HG03175 (cell line): ENCODE measurements around the gene LRFN2.

Experiments used
- ATAC-seq: cut with Tn5 transposase; IDR thresholded peaks from one replicate; pipeline ENCODE4 v1.9.1; 2021; ENCODE audit warnings: mild to moderate bottlenecking, moderate library complexity; ENCODE audit not compliant: unreplicated experiment

Gene LRFN2

DNA sequence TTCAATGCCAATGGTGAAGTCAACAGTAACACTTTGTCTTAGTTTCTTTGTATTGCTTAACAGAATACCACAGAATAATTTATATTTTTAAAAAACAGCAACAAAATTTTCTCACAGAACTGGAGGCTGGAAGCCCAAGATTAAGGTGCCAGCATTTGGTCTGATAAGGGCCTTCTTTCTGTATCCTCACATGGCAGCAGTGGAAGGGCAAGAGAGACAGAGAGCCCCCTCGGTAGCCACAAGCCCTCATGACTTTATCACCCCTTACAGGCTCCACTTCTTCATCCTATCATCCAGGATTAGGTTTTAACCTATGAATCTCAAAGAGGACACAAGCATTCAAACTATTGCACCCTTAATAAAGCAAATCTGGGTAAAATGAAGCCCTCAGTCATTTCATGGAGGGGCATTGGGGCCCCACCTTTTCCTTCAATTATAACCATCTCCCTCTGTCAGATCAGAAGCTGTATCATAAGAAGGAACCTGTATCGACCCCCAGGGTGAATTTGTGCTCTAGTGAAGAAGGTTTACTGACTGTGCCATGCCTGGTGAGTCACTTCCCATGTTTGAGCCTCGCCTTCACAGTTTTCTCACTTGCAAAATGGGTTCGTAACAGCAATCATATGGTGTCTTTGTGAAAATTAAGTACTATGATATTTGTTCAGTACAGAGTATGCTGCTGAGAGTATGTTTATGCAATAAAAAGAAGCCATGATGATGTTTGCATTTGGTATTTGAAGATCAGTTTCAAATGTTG, 178.2 kb downstream of the LRFN2 start:
- no peak for ATAC-seq

DNA sequence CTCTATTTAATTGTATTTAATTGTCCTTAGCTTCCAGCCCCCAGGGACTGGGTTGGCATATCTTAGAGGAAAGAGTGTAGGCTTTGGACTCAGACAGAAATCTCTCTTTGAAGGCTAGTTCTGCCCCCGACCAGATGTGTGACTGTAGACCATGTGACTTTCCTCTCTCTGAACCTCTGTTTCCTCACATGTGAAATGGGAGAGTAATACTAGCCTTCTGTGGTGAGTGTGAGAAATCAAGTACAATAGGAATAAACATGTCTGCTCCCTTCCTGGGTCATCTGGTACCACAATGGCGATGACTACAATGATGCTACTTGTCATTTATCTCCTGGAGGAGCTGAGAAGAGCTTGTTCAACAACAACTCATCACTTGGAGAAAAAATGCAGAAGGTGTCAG, 179.9 kb downstream of the LRFN2 start:
- no peak for ATAC-seq

DNA sequence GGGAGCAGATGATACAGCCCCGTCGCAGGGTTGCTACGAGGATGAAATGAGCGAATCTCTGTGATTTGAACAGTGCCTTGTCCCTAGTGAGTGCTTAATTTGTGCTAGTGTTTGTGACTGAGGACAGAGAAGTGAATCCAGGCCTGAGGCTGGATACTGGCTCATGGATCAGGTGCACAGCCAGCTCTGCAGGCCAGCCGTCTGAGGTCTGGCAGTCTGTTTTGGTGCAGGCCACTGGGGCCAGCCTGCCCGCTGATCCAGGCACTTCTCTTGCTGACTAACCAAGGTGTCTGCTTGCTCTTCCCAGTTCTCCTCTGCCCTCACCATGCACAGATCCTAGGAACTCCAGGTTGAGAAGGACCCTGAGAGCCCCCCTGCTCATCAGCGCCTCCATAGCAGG, 181.0 kb downstream of the LRFN2 start:
- ATAC-seq = no peak

DNA sequence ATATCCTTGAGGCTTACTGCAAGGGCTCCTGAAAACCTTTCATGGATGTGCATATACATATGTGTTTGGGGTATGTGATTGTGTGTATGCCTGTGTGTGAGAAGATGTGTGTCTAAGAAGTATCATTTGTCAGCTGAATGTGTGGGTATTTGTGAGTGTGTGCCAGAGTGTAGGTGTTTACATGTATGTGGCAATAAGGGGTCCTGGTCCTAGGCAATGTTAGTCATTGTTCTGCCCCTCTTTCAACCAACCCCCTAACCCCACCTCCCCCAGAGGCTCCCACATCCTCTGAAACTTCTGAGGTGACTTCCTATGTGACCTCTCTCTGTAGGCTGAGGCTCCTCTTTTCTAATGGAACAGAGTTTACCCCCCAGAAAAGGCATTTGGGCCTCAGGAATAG, 186.4 kb downstream of the LRFN2 start:
- ATAC-seq = no peak

DNA sequence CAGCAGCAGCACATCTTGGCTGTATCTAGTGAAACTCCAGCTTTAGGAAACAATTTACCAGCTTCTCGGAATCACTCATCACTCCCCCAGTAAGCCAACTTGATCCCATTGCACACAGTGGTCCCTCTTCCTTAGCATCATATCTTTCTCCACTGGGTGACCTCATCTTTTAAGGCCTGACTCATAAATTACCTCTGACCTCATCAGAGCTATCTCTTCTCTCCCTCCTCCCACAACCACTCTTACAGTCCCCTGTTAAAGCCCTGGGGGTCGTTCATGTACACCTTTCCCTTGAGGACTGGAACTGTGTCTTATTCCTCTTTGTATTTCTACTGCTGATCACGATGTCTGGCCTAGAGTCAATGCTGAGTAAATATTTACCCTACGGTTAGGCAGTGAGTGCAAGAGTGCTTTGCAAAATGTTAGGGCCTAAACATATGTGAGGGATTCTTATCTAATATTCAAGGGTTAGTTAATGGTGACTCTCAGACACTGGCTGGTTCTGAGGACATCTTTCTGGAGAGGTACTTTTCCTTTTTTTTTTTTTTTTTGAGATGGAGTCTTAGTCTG, 187.2 kb downstream of the LRFN2 start:
- ATAC-seq = no peak

DNA sequence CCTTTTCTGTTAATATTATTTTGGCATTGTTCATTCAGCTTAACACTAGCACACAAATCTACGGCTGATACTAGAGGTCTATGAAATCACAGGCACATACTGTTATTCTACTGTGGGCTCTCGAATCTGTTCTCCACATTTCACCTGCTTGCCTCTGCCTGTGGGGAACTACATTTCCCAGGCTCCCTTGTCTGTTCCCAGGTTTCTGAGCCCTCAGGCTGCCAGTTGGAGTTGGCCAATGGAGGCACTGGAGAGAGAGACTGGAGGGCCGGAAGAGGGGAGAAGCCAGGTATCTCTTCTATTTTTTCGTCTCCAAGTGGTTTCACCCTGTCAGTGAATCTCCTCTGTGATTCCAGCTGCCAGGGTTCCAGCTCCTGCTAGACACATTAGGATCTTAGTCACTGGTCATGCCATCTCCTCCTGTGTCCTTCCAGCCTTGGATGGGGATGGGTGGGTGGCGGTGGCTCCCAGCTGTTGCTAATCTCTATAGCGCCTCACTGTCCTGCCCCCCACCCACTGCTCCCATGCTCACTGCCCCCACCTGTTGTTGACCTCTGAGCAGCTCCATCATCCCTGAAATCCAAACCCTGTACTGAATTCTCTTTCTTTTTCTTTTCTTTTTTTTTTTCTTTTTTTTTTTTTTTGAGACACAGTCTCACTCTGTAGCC, 188.2 kb downstream of the LRFN2 start:
- no peak for ATAC-seq

DNA sequence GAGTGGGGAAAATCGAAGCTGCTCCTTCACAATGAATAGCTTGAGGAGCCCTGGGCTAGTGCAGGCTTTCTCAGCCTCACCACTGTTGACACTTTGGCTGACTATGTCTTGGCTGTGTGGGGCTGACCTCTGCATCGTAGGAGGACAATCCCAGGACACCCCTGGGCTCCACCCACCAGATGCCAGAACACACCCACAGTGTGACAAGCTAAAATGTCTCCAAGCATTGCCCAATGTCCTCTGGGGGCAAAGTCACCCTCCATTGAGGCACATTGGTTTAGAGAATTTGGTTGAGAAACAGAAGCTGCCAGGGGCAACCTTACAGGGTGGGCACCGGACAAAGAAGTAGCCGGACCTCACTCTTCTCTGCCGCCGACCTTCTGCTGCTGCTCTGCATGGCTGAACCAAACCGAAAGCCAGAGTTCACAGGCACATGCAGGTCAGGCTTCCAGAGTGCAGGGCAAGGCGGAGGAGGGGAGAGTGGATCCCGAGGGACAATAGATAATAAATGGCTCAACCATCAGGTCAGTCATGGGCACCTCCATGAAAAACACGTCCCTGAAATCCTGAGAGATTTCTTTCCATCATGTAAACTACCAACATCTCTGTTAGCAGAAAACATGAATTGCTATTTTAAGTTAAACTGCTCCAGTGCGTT, 189.0 kb downstream of the LRFN2 start:
- ATAC-seq = no peak

DNA sequence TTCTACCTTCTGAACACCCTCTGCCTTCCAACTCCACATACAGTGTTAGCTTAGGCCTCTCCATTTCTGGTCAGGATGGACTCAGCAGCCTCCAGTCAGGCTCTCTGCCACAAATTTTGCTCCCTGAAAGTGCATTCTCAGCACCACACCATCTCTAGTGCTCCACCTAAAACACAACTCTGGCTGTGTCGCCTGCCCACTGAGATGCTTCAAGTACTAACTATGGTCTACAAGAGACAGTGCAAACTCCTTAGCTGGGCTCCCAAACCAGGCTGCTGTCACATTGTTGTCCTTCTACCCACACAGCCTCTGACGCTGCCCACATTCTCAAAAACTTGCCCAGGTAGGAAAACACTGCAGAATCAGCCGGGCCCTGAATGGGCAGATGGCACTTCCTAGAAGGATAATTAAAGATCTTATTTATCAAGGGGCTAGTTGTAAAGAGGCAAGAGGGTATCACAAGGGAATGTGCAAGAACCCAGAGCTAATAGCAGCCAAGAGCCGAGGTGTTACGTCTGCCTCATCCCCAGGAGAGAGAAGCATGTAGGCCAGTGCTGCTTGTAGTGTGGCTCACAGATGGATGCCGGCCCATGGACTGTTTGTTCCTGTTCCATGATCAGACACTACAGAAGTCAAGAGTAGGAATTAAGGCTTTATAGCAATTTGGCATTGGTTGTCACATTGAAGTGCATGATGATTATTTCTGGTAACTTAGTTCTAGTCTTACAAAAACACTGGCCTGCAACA, 189.7 kb downstream of the LRFN2 start:
- ATAC-seq = no peak

DNA sequence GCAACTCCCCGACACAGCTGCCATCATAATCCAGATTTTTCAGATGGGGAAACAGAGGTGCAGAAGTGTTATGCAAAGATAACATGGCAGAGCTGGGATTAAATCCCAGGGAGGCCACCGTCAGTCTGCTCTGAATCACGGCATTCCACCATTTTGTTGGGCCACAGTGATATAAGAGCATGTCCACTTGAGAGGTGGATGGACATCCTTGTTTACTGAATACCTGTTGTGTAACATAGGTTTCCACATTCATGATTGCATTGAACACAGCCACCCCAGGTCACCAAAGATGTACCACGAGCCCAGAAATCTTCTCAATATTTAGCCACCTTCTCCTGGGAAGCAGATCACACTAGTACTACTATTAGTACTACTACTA, 191.5 kb downstream of the LRFN2 start:
- ATAC-seq = no peak

DNA sequence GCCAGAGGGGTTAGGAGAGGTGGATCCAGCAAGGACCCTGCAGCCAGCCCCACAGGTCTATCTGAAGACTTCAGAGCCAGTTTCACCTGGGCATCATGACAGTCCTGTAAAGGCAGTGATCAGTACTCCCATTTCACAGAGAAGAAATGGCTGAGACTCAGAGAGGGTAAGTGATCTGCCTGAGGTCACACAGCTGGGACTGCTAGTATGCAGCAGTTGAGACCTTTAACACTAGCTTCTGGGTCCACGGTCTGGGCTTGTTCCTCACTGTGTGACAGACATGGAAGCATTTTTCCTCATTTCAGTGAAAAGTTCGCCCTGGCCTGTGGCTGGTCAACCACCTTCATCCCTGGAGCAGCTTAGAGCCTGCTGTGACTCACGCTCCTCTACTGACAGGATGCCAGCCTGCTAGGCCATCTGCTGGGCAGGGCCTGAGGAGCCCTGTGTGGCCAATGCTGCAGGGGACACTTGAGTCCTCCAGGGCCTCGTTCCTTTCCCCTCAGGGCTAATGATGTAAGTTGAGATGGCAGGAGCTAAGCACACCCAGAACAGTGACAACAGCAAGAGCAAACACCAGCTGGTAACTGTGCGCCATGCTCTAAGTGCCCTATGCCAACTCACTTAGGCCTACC, 192.0 kb downstream of the LRFN2 start:
- ATAC-seq = no peak

DNA sequence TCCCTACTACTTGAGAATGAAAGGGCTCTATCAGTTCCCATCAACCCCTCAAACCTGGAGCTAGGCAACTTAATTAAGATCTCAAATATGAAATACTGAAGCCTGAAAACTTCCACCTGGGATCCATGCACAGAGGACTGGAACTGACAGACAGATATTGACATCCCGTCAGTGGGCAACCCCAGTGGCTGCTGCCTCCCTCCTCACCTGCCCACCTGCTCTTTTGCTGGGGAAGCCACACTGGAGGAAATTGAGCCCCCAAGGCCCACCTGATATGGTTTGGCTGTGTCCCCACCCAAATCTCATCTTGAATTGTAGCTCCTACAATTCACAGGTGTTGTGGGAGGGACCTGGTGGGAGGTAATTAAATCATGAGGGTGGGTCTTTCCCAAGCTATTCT, 192.8 kb downstream of the LRFN2 start:
- no peak for ATAC-seq

DNA sequence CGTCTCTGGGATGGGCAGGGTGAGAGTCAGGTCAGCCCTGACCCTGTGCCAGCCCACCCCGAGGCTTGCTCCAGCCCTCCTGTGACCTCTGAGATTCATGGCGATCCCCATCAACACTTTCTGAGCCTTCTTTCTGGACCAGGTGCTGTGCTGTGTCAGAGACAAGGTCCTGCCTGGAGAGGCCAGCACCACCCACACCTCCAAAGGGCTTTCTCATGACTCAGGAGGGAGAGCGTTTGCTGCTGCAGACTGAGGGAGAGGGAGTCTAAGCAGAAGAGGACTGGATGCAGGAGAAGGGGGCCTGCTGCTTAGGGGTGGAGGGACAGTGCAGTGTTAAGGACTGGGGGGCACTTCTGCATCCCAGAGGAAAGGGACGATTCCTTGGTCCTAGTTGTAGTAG, 193.5 kb downstream of the LRFN2 start:
- no peak for ATAC-seq

DNA sequence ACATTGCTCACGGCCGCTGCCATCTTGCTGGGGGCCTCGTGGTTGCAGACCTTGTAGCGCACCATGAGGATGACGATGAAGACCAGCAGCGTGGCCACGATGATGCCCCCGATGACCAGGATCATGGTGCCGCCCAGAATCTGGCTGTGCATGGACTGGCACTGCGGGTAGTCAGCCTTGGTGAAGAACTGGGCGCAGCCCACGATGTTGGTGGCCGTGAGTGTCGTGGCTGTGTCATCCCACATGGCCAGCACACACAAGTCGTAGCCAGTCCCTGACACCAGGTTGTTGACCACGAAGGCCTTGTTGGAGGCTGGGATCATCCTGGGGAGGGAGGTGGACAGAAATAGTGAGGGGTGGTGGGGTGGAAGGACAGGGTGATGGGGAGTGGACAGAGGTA, 194.6 kb downstream of the LRFN2 start:
- ATAC-seq = no peak

DNA sequence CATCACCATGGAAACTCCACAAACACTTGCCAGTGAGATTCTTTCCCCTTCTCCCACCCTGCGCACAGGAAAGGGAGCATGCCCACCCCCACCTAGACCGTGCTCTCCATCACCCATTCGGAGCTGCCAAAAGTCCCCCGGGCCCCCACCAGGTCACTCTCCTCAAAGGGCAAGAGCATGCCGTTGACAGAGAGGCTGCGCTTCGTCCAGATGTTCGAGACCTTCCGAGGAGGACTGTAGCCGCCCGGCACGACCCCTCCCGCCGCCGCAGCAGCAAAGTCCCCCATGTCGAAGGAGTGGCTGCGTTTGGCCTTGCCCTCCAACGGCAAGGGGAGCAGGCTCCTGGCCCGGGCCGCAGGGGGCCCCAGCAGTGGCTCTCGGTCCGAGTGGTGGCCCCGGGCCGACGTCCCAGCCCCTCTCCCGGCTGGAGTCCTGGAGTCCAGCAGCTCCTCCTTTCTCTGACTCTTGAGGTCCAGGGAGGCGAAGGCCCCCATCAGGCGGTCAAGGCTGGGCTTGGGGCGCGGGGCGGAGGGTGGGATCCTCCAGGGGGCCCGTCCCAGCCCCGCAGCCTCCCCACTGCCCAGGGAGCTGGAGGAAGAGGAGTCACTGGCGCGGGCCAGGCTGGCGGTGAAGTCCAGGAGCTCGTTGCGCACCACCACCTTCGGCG, 195.2 kb downstream of the LRFN2 start:
- no peak for ATAC-seq

DNA sequence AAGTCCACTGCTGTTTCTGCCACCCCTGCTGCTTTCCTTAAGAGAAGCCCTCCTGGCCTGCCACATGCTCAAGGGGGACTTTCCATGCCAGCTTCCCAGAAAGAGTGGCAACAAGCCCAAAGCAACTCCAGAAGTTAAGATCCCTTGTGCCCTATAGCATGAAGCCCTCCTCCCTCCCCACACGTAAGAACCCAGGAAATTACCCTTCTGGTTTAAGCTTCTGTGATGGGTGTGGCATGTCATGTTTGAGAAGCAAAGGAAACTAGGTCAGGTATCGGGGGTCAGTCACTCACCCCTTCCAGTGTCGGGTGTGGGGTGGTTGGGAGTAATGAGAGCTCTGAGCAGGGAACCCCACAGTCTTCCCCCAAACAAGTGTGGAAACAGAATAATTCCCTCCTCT, 196.1 kb downstream of the LRFN2 start:
- no peak for ATAC-seq

DNA sequence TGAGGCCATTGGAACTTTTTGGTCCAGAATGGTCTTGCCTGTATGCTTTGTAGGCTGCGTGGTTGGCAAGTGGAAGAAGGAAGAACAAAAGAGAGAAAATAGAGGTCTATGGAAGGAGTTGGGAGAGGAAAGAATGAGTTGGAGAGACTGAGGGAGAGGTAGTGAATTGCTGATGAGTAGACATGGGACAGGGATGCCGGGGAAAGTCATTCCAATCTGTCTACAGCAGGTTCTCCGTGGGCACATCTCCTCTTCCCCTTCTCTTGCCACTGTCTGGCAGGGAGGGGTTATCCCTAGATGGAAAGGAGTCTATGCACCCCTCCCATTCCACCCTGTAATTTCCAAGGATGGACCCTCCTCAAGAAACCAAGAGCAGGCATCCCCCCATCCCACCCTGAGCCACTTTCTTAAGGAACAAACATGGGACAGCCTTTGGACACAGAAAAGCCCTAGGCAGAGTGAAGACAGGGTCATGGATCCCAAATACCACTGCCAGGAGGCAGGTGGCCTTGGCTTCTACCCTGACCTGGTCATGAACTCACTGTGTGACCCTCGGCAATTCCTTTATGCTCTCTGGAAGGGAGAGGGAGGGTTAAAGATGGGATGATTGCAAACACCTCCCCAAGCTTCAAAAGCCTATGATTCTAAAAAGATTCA, 196.9 kb downstream of the LRFN2 start:
- no peak for ATAC-seq

DNA sequence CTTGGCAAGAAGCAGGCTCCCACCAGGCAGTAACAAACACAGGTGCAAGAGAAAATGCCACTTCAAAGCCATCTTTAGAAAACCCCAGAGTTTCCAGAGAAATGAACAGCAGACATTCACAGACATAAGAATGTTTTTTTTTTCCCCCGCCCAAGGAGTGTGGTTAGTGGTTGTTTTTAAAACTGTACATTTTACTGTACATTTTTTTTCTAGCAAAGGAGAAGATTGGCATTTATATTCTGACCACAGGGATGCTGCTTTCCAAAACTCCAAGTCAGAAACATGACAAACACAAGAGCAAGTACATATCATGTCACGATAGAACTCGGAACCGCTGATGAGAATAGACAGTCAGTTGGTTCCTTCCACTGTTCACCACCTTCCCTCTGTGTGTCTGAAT, 197.9 kb downstream of the LRFN2 start:
- ATAC-seq = no peak

DNA sequence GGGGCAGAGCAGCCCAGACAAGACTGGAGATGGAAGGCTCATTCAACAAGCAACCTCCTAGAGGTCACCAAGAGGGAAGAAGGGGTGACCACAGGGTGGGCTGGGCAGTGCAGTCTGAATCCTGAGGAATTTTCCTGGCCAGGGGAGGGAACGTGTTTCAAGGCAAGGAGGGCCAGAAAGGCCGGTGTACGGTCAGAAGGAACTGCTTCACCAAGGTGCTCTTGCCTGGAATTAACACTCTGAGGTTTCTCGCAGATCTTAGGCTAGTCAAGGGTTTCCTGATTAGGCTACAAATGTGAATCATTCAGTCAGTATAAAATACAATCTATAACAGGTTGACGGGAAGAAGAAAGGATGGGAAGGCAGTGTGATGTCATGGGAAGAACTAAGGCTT, 199.3 kb downstream of the LRFN2 start:
- ATAC-seq = no peak

DNA sequence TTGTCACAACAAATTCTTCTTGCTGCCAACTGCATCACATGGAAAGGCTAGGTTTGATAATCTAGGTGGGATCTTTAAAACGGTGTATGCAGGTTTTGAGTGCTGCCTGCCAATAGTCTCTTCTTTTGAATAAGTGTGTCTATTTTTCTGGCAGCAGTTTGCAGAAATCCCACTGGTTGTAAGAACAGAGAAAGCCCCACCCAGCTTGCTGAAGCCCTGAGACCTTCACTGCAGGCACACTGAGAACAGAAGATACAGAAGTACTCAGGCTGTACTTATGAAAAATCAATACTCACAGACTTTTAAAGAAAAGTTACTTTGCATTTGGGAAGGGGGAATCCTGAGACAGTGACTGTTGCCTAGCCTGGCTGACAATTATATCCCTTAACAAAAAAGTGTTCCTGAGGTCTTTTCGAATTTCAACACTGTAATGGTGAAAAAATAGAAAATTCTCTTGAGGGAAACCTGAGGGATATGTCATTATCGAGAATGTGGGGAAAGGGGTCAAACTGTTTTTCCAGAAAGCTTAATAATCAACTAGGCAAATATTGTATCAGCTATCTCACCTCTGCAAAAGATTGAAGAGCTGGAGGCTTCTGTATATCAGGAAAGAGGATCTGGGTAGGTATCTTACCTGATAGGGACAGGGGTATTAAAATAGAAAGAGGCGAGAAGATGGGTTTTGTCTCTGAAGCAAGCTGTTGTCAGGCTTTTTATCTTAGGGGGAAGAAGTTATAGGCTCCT, 199.9 kb downstream of the LRFN2 start:
- no peak for ATAC-seq
